ENCODE results near the gene PGRMC1. TPM values are rescaled to one million over a fixed set of nuclear protein-coding genes. Genes with fewer than 3 reads are reported as not detected.
"Not testable (repeated sequence)": the region's sequence is repeated elsewhere in the genome, so short reads cannot be mapped to it uniquely, and the experiment has no call there.

PGRMC1 gene
- 29.9 and 30.0 TPM in 2 replicates for total RNA-seq

- intact Hi-C loops (cut with micrococcal nuclease) = loop anchor here (1.0 to 10.0 kb wide), 12 partner anchors 37 to 1016 kb away; partner anchors contain the start of genes NDUFA1, NKAP, RNF113A and RPL39
Observed at GRCh38 chrX:119235872-119236622, at the start of gene PGRMC1. PGRMC1 (plus strand) TSS chrX:119236285; CDS start chrX:119236364, 79 bp downstream.

- intact Hi-C loops (cut with micrococcal nuclease) = no loop called here
Observed at GRCh38 chrX:119186763-119187162, 49.3 kb upstream of the PGRMC1 start.

- intact Hi-C loops (cut with micrococcal nuclease) = no loop called here
Observed at GRCh38 chrX:119187298-119187697, 48.8 kb upstream of the PGRMC1 start.

- intact Hi-C loops (cut with micrococcal nuclease) = no loop called here
Observed at GRCh38 chrX:119189115-119189514, 47.0 kb upstream of the PGRMC1 start.

GRCh38 chrX:119189595-119189994 lies 46.5 kb upstream of the PGRMC1 start:
- intact Hi-C loops (cut with micrococcal nuclease) = no loop called here

- intact Hi-C loops (cut with micrococcal nuclease) = no loop called here
Observed at GRCh38 chrX:119190091-119190681, 45.9 kb upstream of the PGRMC1 start.

GRCh38 chrX:119190831-119191230 lies 45.3 kb upstream of the PGRMC1 start:
- intact Hi-C loops (cut with micrococcal nuclease) = no loop called here

- intact Hi-C loops (cut with micrococcal nuclease) = no loop called here
Observed at GRCh38 chrX:119194621-119195020, 41.5 kb upstream of the PGRMC1 start.

- intact Hi-C loops (cut with micrococcal nuclease) = no loop called here
Observed at GRCh38 chrX:119201570-119201969, 34.5 kb upstream of the PGRMC1 start.

- intact Hi-C loops (cut with micrococcal nuclease) = no loop called here
Observed at GRCh38 chrX:119206203-119206602, 29.9 kb upstream of the PGRMC1 start.

- intact Hi-C loops (cut with micrococcal nuclease) = not testable (repeated sequence)
Observed at GRCh38 chrX:119207483-119207882, 28.6 kb upstream of the PGRMC1 start.

- intact Hi-C loops (cut with micrococcal nuclease) = no loop called here
Observed at GRCh38 chrX:119208401-119209057, 27.6 kb upstream of the PGRMC1 start.

- intact Hi-C loops (cut with micrococcal nuclease) = not testable (repeated sequence)
Observed at GRCh38 chrX:119210931-119211648, 25.0 kb upstream of the PGRMC1 start.

- intact Hi-C loops (cut with micrococcal nuclease) = no loop called here
Observed at GRCh38 chrX:119211649-119212014, 24.5 kb upstream of the PGRMC1 start.

GRCh38 chrX:119218198-119218597 lies 17.9 kb upstream of the PGRMC1 start:
- intact Hi-C loops (cut with micrococcal nuclease) = loop anchor here (1.0 to 5.0 kb wide), 2 partner anchors 100 to 211 kb away; no protein-coding TSS in a partner anchor

- intact Hi-C loops (cut with micrococcal nuclease) = no loop called here
Observed at GRCh38 chrX:119222932-119223331, 13.2 kb upstream of the PGRMC1 start.

- intact Hi-C loops (cut with micrococcal nuclease) = no loop called here
Observed at GRCh38 chrX:119223783-119224182, 12.3 kb upstream of the PGRMC1 start.

- intact Hi-C loops (cut with micrococcal nuclease) = no loop called here
Observed at GRCh38 chrX:119226446-119226845, 9.6 kb upstream of the PGRMC1 start.

- intact Hi-C loops (cut with micrococcal nuclease) = no loop called here
Observed at GRCh38 chrX:119228512-119229252, 7.4 kb upstream of the PGRMC1 start.

GRCh38 chrX:119229253-119229615 lies 6.9 kb upstream of the PGRMC1 start:
- intact Hi-C loops (cut with micrococcal nuclease) = no loop called here

GRCh38 chrX:119230850-119231249 lies 5.2 kb upstream of the PGRMC1 start:
- intact Hi-C loops (cut with micrococcal nuclease) = loop anchor here (10.0 kb wide), 1 partner anchor 706 kb away; no protein-coding TSS in a partner anchor

Measured in T-helper 1 cell treated with Interleukin-12 subunit alpha and Interleukin-12 subunit beta and Interleukin-4 antibody, amounts not matched to agents 30 ng/mL and 1 ng/mL, for 36 hours (primary cell).